Mucosa of rectum (tissue), 2 donors: ENCODE measurements around the gene KNL1.
A peak's percentile ranks its signal among the peaks of the same experiment; 100 is the strongest.

ENCODE experiments used
- H3K27ac ChIP-seq, 2 donors: one replicate each; pipeline ENCODE4 v1.7.0; 2013; ENCODE audit warnings: inconsistent platforms in 2 of 2, low read depth in 2 of 2, low read length in 2 of 2
- H3K27me3 ChIP-seq, 2 donors: one replicate each; pipeline ENCODE4 v1.7.0; 2013; ENCODE audit warnings: low read length in 2 of 2; ENCODE audit not compliant: control insufficient read depth in 2 of 2, insufficient read depth in 2 of 2
- H3K36me3 ChIP-seq, 2 donors: one replicate each; pipeline ENCODE4 v1.7.0; 2013; ENCODE audit warnings: low read length in 2 of 2; ENCODE audit not compliant: control insufficient read depth in 2 of 2, insufficient read depth in 2 of 2
- H3K4me1 ChIP-seq, 2 donors: one replicate each; pipeline ENCODE4 v1.7.0; 2013; ENCODE audit warnings: low read length in 2 of 2, mild to moderate bottlenecking in 1 of 2; ENCODE audit not compliant: control insufficient read depth in 2 of 2, insufficient read depth in 2 of 2
- H3K4me3 ChIP-seq, 2 donors: one replicate each; pipeline ENCODE4 v1.7.0; 2013; ENCODE audit warnings: low read length in 2 of 2
- H3K9ac ChIP-seq, 2 donors: one replicate each; pipeline ENCODE4 v1.7.0; 2013; ENCODE audit warnings: low read length in 2 of 2, low read depth in 1 of 2, mild to moderate bottlenecking in 1 of 2
- H3K9me3 ChIP-seq, 2 donors: one replicate each; pipeline ENCODE4 v1.7.0; 2013; ENCODE audit warnings: low read length in 2 of 2; ENCODE audit not compliant: control insufficient read depth in 2 of 2
- donor health status: healthy.
- donor health status: Normal muscosa, but diverticular disease.

KNL1 gene

GRCh38 chr15:40691737-40692136 lies 97.7 kb downstream of the KNL1 start:
- no peaks in the 10 kb centered on the region for H3K27me3 ChIP-seq
- no peaks in the 10 kb centered on the region for H3K9me3 ChIP-seq
- H3K9ac ChIP-seq, result no peak overlapping the region
- no peak overlapping the region for H3K27ac ChIP-seq
- no peak overlapping the region for H3K4me3 ChIP-seq
- no peaks in the 10 kb centered on the region for H3K36me3 ChIP-seq
- H3K4me1 ChIP-seq, result peaks cover 15 to 20% of the 10 kb centered on the region in 2 donors

- no peaks in the 10 kb centered on the region for H3K9me3 ChIP-seq
- peak overlapping the region; percentile 100 for H3K27ac ChIP-seq
- no peaks in the 10 kb centered on the region for H3K27me3 ChIP-seq
- H3K4me1 ChIP-seq, result peaks cover 15 to 20% of the 10 kb centered on the region in 2 donors
- peak overlapping the region; percentile 95 to 98 for H3K4me3 ChIP-seq
- H3K36me3 ChIP-seq, result no peaks in the 10 kb centered on the region
- peak overlapping the region; percentile 98 to 99 for H3K9ac ChIP-seq
These were observed 100.0 kb downstream of the KNL1 start for GRCh38 chr15:40693904-40694687.

DNA sequence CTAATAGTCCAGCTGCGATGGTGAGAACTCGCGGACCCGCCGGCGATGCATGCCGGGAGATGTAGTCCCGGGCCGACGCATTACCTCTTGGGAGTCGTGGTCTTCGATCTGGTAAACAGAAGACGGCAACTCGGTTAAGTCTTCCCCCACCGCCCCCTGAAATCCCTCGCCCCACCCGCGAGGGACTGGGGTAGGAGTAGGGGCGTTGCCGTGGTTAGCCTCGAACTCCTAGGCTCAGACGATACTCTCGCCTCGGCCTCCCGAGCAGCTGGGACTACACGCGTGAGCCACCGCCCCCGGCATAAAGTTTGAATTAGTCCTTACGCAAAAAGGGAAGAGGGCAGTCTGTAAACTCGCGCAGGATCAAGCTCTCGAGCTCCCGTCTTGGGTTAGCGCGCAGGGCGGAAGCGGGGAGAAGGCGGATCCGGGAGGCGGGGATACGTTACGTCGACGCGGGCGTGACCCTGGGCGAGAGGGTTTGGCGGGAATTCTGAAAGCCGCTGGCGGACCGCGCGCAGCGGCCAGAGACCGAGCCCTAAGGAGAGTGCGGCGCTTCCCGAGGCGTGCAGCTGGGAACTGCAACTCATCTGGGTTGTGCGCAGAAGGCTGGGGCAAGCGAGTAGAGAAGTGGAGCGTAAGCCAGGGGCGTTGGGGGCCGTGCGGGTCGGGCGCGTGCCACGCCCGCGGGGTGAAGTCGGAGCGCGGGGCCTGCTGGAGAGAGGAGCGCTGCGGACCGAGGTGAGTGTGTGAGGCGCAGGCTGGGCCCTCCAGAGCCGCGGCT lies 100.8 kb downstream of the KNL1 start, which contains the start of gene RAD51:
RAD51 (plus strand) TSS at position 487 of the 781 bp plus-strand sequence. CDS start 3,585 bp downstream, outside the sequence.
- Histone ChIP-seq H3K27me3 (no peaks in the 10 kb centered on the region), H3K27ac (peak within 1 kb of the TSS; percentile 100), H3K9me3 (no peaks in the 10 kb centered on the region), H3K9ac (peak within 1 kb of the TSS; percentile 98 to 99), H3K36me3 (no peaks in the 10 kb centered on the region), H3K4me1 (peaks cover 15 to 20% of the 10 kb centered on the region in 2 donors), H3K4me3 (peak within 1 kb of the TSS; percentile 95 to 98)

DNA sequence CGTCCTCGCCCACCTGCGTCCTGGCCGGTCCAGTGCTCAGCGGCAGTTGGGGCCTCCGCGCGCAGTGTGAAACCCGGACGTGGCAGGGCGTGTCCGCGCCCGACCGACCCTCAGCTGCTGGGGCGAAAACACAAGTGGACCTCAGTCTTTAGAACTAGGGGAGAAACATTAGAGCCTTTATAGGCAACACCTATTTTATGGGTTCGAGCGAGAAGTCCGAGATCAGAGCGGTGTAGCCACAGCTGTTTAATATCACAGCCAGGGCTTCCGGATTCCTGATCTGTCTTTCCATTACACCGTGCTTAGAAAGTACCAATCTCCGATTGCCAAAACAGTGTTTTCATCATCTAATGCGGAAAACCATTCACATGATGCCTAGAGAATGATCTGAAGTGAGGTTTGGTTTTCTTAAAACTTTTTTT lies 101.4 kb downstream of the KNL1 start:
- peak overlapping the region; percentile 100 for H3K27ac ChIP-seq
- peaks cover 15 to 20% of the 10 kb centered on the region in 2 donors for H3K4me1 ChIP-seq
- H3K27me3 ChIP-seq, result no peaks in the 10 kb centered on the region
- H3K4me3 ChIP-seq, result peak overlapping the region; percentile 95 to 98
- H3K36me3 ChIP-seq, result no peaks in the 10 kb centered on the region
- no peaks in the 10 kb centered on the region for H3K9me3 ChIP-seq
- peak overlapping the region; percentile 65 to 99 for H3K9ac ChIP-seq

- peaks cover 18 to 20% of the 10 kb centered on the region in 2 donors for H3K4me1 ChIP-seq
- H3K4me3 ChIP-seq, result peak overlapping the region in 1 of 2 donors; percentile 95
- no peaks in the 10 kb centered on the region for H3K36me3 ChIP-seq
- H3K27me3 ChIP-seq, result no peaks in the 10 kb centered on the region
- H3K27ac ChIP-seq, result no peak overlapping the region
- H3K9me3 ChIP-seq, result no peaks in the 10 kb centered on the region
- no peak overlapping the region for H3K9ac ChIP-seq
These were observed 102.2 kb downstream of the KNL1 start for GRCh38 chr15:40696228-40696627.

DNA sequence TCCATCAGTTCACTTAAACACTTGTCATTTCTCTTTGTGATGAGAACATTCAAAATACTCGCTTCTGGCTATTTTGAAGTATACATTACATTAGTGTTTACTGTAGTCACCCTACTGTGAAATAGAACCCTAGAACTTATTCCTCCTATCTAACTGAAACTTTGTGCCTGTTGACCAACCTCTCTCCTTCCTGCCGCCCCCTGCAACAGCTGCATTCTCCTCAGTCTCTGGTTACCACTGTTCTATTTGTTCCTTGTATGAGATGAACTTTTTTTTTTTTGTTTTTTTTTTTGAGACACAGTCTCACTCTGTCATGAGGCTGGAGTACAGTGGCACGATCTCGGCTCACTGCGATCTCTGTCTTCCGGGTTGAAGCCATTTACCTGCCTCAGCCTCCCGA lies 103.9 kb downstream of the KNL1 start:
- peaks cover 16 to 20% of the 10 kb centered on the region in 2 donors for H3K4me1 ChIP-seq
- no peaks in the 10 kb centered on the region for H3K36me3 ChIP-seq
- H3K27me3 ChIP-seq, result no peaks in the 10 kb centered on the region
- H3K9me3 ChIP-seq, result no peaks in the 10 kb centered on the region
- no peak overlapping the region for H3K9ac ChIP-seq
- no peak overlapping the region for H3K27ac ChIP-seq
- no peak overlapping the region for H3K4me3 ChIP-seq

- no peak overlapping the region for H3K4me3 ChIP-seq
- H3K4me1 ChIP-seq, result peaks cover 3 to 8% of the 10 kb centered on the region in 2 donors
- no peaks in the 10 kb centered on the region for H3K9me3 ChIP-seq
- H3K27me3 ChIP-seq, result no peaks in the 10 kb centered on the region
- H3K36me3 ChIP-seq, result no peaks in the 10 kb centered on the region
- peak overlapping the region in 1 of 2 donors; percentile 22 for H3K27ac ChIP-seq
- H3K9ac ChIP-seq, result no peak overlapping the region
These were observed 108.0 kb downstream of the KNL1 start for GRCh38 chr15:40702077-40702476.

GRCh38 chr15:40706121-40706520 lies 112.1 kb downstream of the KNL1 start:
- Histone ChIP-seq H3K4me1 (peaks cover 3 to 6% of the 10 kb centered on the region in 2 donors), H3K9me3 (no peaks in the 10 kb centered on the region), H3K27me3 (no peaks in the 10 kb centered on the region), H3K36me3 (peaks cover under 1 to 3% of the 10 kb centered on the region in 2 donors), H3K27ac (no peak overlapping the region), H3K4me3 (no peak overlapping the region), H3K9ac (no peak overlapping the region)
